Type B pancreatic cell (in vitro differentiated cells): Measurements from ENCODE around the gene AOC1. TPM values are rescaled to one million over a fixed set of nuclear protein-coding genes. Genes with fewer than 3 reads are reported as not detected.

Experiments
- DNase-seq: peaks from one replicate; pipeline ENCODE4 v3.0.0; 2021; ENCODE audit warnings: mixed read lengths; ENCODE audit not compliant: unreplicated experiment; ENCODE audit errors: extremely low spot score
- H3K27ac Mint-ChIP-seq: 2 replicates; pipeline ENCODE4 v1.8.0; 2021; ENCODE audit warnings: mild to moderate bottlenecking, mixed read lengths
- H3K27me3 Mint-ChIP-seq: 2 replicates; pipeline ENCODE4 v1.8.0; 2021; ENCODE audit warnings: mixed read lengths
- H3K36me3 Mint-ChIP-seq: 2 replicates; pipeline ENCODE4 v1.8.0; 2021; ENCODE audit warnings: mixed read lengths
- H3K4me1 Mint-ChIP-seq: one replicate; pipeline ENCODE4 v1.8.0; 2021; ENCODE audit warnings: mixed read lengths; ENCODE audit not compliant: unreplicated experiment
- H3K4me3 Mint-ChIP-seq: 2 replicates; pipeline ENCODE4 v1.8.0; 2021; ENCODE audit warnings: mild to moderate bottlenecking, mixed read lengths
- H3K9me3 Mint-ChIP-seq: 2 replicates; pipeline ENCODE4 v1.8.0; 2021; ENCODE audit warnings: mixed read lengths
- CTCF ChIP-seq: fragments of 200-600 bp; sonication (generic); conservative IDR thresholded peaks from 2 replicates; pipeline ENCODE4 v1.5.0; 2021; ENCODE audit warnings: antibody characterized with exemption, mild to moderate bottlenecking
- total RNA-seq: library from RNA; stranded (reverse); gene quantifications from 2 replicates; pipeline ENCODE4 v1.2.1, GENCODE V29; 2021; ENCODE audit warnings: low replicate concordance

AOC1 gene
- total RNA-seq, 1 donor from 2014 or later = 21.4 TPM

DNA sequence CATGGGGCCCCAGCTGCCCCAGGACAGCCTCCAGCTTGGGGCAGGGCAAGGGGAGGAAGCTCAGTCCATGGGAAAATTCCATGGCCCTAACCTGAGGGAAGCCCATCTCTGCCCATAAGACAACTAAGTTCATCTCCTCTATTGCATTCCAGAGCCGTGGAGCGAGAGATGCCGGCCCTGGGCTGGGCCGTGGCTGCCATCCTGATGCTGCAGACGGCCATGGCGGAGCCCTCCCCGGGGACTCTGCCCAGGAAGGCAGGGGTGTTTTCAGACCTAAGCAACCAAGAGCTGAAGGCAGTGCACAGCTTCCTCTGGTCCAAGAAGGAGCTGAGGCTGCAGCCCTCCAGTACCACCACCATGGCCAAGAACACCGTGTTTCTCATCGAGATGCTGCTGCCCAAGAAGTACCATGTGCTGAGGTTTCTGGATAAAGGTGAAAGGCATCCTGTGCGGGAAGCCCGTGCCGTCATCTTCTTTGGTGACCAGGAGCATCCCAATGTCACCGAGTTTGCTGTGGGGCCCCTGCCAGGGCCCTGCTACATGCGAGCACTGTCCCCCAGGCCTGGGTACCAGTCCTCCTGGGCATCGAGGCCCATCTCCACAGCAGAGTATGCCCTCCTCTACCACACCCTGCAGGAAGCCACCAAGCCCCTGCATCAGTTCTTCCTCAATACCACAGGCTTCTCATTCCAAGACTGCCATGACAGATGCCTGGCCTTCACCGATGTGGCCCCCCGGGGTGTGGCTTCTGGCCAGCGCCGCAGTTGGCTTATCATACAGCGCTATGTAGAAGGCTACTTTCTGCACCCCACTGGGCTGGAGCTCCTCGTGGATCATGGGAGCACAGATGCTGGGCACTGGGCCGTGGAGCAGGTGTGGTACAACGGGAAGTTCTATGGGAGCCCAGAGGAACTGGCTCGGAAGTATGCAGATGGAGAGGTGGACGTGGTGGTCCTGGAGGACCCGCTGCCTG lies 4.3 kb downstream of the AOC1 start:
- peaks cover 8% of the 10 kb centered on the region for H3K27me3 Mint-ChIP-seq
- no peak for DNase-seq
- H3K4me1 Mint-ChIP-seq = no peaks in the 10 kb centered on the region
- no peak for TF ChIP-seq CTCF
- no peak overlapping the region for H3K4me3 Mint-ChIP-seq
- H3K27ac Mint-ChIP-seq = no peak overlapping the region
- H3K36me3 Mint-ChIP-seq = no peaks in the 10 kb centered on the region
- H3K9me3 Mint-ChIP-seq = no peaks in the 10 kb centered on the region

- no peak overlapping the region for H3K27ac Mint-ChIP-seq
- no peak overlapping the region for H3K4me3 Mint-ChIP-seq
- no peak for TF ChIP-seq CTCF
- peaks cover 9% of the 10 kb centered on the region for H3K27me3 Mint-ChIP-seq
- no peak for DNase-seq
- no peaks in the 10 kb centered on the region for H3K9me3 Mint-ChIP-seq
- H3K4me1 Mint-ChIP-seq = no peaks in the 10 kb centered on the region
- H3K36me3 Mint-ChIP-seq = no peaks in the 10 kb centered on the region
These were observed 5.1 kb downstream of the AOC1 start for GRCh38 chr7:150857276-150858055.

DNA sequence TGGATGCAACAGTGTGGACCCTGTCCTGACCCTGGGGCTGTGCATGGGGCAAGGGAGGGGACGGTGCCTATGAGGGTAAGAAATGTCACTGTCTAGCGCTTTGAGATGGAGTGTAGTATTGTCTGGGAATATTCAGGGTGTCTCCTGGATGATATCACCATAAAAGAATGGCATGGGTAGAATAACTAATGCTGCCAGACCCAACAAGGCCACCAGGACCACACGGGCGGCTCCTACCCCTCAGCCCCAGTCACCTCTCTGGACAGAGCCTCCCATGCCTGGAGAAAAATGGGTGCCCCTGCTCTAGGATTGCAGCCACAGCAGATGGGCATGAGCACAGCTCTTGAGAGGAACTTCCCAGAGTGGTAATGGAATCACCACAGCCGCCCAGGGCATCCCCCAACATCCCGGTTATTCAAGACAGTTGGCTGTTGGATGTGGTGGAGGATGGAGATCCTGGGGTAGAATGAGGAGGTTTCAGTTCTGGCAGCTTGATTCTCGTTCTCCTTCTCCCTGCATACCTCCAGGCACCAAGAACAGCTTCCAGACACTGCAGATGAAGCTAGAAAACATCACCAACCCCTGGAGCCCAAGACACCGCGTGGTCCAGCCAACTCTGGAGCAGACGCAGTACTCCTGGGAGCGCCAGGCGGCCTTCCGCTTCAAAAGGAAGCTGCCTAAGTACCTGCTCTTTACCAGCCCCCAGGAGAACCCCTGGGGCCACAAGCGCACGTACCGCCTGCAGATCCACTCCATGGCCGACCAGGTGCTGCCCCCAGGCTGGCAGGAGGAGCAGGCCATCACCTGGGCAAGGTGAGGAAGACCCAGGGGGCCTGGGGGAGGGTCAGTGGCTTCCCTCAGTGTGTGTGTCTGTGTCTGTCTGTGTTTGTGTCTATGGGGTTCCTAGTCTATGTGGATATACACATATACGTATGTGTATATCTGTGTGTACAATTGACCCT lies 6.2 kb downstream of the AOC1 start:
- Mint-ChIP-seq H3K4me1 (no peaks in the 10 kb centered on the region), H3K27me3 (peaks cover 5% of the 10 kb centered on the region), H3K27ac (no peak overlapping the region), H3K4me3 (no peak overlapping the region), H3K36me3 (no peaks in the 10 kb centered on the region), H3K9me3 (no peaks in the 10 kb centered on the region)
- no peak for DNase-seq
- no peak for TF ChIP-seq CTCF

- no peaks in the 10 kb centered on the region for H3K36me3 Mint-ChIP-seq
- H3K4me3 Mint-ChIP-seq = no peak overlapping the region
- peak; percentile 31 for TF ChIP-seq CTCF
- peaks cover 5% of the 10 kb centered on the region for H3K27me3 Mint-ChIP-seq
- H3K9me3 Mint-ChIP-seq = no peaks in the 10 kb centered on the region
- no peak for DNase-seq
- H3K27ac Mint-ChIP-seq = no peak overlapping the region
- no peaks in the 10 kb centered on the region for H3K4me1 Mint-ChIP-seq
These were observed 8.1 kb downstream of the AOC1 start for GRCh38 chr7:150860291-150860977.

DNA sequence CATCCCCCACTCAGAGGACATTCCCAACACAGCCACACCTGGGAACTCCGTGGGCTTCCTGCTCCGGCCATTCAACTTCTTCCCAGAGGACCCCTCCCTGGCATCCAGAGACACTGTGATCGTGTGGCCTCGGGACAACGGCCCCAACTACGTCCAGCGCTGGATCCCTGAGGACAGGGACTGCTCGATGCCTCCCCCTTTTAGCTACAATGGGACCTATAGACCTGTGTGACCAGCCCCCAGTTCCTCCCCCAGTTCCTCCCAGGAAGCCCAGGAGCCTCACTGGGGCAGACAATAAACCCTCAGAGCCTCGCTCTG lies 8.6 kb downstream of the AOC1 start:
- Mint-ChIP-seq H3K27ac (no peak overlapping the region), H3K27me3 (peaks cover 5% of the 10 kb centered on the region), H3K9me3 (no peaks in the 10 kb centered on the region), H3K4me3 (no peak overlapping the region), H3K4me1 (no peaks in the 10 kb centered on the region), H3K36me3 (no peaks in the 10 kb centered on the region)
- no peak for DNase-seq
- TF ChIP-seq CTCF = no peak
